Inflammatory macrophage treated with lipopolysaccharide for 4 hours (primary cell): ENCODE measurements around the gene SALL2.

Source experiments
- DNase-seq: peaks from one replicate; pipeline ENCODE4 v3.0.0-alpha.2; 2020

Gene SALL2

GRCh38 chr14:21476523-21476924, 49.6 kb downstream of the SALL2 start:
- no peak for DNase-seq

GRCh38 chr14:21475767-21476522, 50.2 kb downstream of the SALL2 start:
- DNase-seq: no peak
